Measurements from ENCODE around the gene PTPRN2.
A peak's percentile ranks its signal among the peaks of the same experiment; 100 is the strongest.

PTPRN2 gene

DNA sequence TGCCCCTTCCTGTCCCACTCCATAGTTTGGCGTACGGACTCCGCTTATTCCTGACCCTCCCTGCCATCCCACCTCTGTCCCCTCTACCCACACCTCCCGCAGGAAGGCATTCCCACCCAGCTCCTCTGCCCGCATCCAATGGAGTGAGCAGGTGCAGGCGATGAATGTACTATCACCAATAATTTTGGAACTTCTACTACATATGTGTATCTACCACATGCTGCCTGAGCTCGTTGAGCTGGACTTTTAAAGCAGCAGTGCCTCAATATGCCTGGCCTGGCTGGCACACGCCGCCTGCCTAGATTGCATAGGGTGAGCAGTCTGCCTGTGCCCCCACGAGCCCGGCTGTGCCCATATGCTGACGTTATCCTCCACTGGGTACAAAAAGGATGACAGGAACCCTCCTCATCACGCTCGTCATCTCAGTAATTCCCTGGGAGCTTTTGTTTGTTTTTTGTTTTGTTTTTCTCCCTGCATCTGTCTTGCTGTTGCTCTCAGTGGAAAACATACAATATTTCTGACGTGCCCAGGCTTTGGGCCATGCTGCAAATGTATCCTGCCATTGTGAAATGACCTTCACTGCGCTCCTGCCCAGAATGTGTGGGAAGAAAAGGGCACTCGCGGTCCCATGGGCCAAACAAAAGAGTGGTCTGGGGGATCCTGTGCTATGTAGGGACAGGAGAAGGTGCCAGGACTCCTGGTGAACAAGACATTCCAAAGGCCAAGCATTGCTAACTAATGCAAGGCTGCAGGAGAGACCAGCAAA, 302.8 kb downstream of the PTPRN2 start:
- Histone ChIP-seq H3K36me3 (replicated peaks in 1 of 2; ENCODE audit: control insufficient read depth in 2 of 2, insufficient read depth in 2 of 2, low read length in 2 of 2) (no peaks in the 10 kb centered on the region), H2BK12ac (ENCODE audit: low read length) (no peak overlapping the region), H2AFZ (ENCODE audit: low read length) (no peak overlapping the region), H3K27me3 (ENCODE audit: control insufficient read depth in 3 of 3, insufficient read depth in 3 of 3, low read depth in 1 of 3, low read length in 3 of 3) (peaks cover 0 to 9% (median 0%) of the 10 kb centered on the region in 3 experiments), H3K14ac (ENCODE audit: low read length) (no peak overlapping the region), H3K4me3 (ENCODE audit: low read length in 2 of 2) (no peak overlapping the region), H3K18ac (ENCODE audit: low read length) (peak overlapping the region; percentile 13), H3K9me3 (replicated peaks in 1 of 2; ENCODE audit: control insufficient read depth in 2 of 2, insufficient read depth in 1 of 2, low read depth in 1 of 2, low read length in 2 of 2) (peaks cover 0 to 14% of the 10 kb centered on the region in 2 donors), H2BK5ac (ENCODE audit: low read length) (no peak overlapping the region), H4K91ac (ENCODE audit: low read depth, low read length, poor library complexity) (no peak overlapping the region), H3K9ac (ENCODE audit: low read depth, low read length, poor library complexity) (no peak overlapping the region), H3K4me1 (ENCODE audit: control insufficient read depth in 2 of 2, insufficient read depth in 1 of 2, low read depth in 1 of 2, low read length in 2 of 2) (no peaks in the 10 kb centered on the region), H4K8ac (ENCODE audit: low read depth, low read length) (no peak overlapping the region), H3K4ac (ENCODE audit: low read length) (no peak overlapping the region), H3K79me1 (ENCODE audit: low read depth, low read length) (no peaks in the 10 kb centered on the region), H2BK120ac (ENCODE audit: low read depth, low read length) (no peak overlapping the region), H3K23ac (ENCODE audit: low read depth, low read length, poor library complexity) (no peak overlapping the region), H2BK15ac (ENCODE audit: low read length) (no peak overlapping the region), H3K4me2 (ENCODE audit: insufficient read depth, low read length, poor library complexity, severe bottlenecking) (no peak overlapping the region), H3K27ac (replicated peaks; ENCODE audit: low read length) (no peak overlapping the region), H2AK5ac (ENCODE audit: low read depth, low read length) (no peak overlapping the region)
- WGBS, 2 donors (ENCODE audit: extremely low coverage in 2 of 2, insufficient read length in 2 of 2, insufficient replicate concordance in 1 of 2) = no CpG with 5 or more reads among the region's 18 CpGs
- no peak for DNase-seq (ENCODE audit: low spot score)

DNA sequence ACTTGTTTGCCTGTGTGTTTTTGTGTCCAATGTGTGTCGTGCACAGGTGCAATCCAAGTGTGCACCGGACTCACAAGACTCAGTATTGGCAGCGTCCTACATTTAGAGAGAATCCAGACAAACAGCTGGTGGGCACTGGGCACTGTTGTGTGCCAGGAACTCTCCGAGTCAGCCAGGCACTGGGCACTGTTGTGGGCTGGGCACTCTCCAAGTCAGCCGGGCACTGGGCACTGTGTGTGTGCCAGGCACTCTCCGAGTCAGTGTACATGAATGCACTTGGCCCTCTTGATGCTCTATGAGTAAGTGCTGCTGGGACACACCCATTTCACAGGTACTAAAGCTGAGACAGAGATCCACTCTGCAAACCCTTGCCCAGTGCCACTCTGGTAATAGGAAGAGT, 303.5 kb downstream of the PTPRN2 start:
- Histone ChIP-seq H3K14ac (ENCODE audit: low read length) (no peak overlapping the region), H4K8ac (ENCODE audit: low read depth, low read length) (no peak overlapping the region), H4K91ac (ENCODE audit: low read depth, low read length, poor library complexity) (no peak overlapping the region), H3K4me3 (ENCODE audit: low read length in 2 of 2) (no peak overlapping the region), H3K27me3 (ENCODE audit: control insufficient read depth in 3 of 3, insufficient read depth in 3 of 3, low read depth in 1 of 3, low read length in 3 of 3) (peaks cover 0 to 9% (median 0%) of the 10 kb centered on the region in 3 experiments), H3K36me3 (replicated peaks in 1 of 2; ENCODE audit: control insufficient read depth in 2 of 2, insufficient read depth in 2 of 2, low read length in 2 of 2) (no peaks in the 10 kb centered on the region), H3K9me3 (replicated peaks in 1 of 2; ENCODE audit: control insufficient read depth in 2 of 2, insufficient read depth in 1 of 2, low read depth in 1 of 2, low read length in 2 of 2) (peaks cover 0 to 11% of the 10 kb centered on the region in 2 donors), H3K79me1 (ENCODE audit: low read depth, low read length) (no peaks in the 10 kb centered on the region), H2BK12ac (ENCODE audit: low read length) (no peak overlapping the region), H2BK15ac (ENCODE audit: low read length) (no peak overlapping the region), H2BK5ac (ENCODE audit: low read length) (no peak overlapping the region), H3K18ac (ENCODE audit: low read length) (no peak overlapping the region), H2BK120ac (ENCODE audit: low read depth, low read length) (no peak overlapping the region), H3K27ac (replicated peaks; ENCODE audit: low read length) (no peak overlapping the region), H3K4ac (ENCODE audit: low read length) (no peak overlapping the region), H2AFZ (ENCODE audit: low read length) (no peak overlapping the region), H3K23ac (ENCODE audit: low read depth, low read length, poor library complexity) (no peak overlapping the region), H2AK5ac (ENCODE audit: low read depth, low read length) (no peak overlapping the region), H3K4me1 (ENCODE audit: control insufficient read depth in 2 of 2, insufficient read depth in 1 of 2, low read depth in 1 of 2, low read length in 2 of 2) (no peaks in the 10 kb centered on the region), H3K9ac (ENCODE audit: low read depth, low read length, poor library complexity) (no peak overlapping the region), H3K4me2 (ENCODE audit: insufficient read depth, low read length, poor library complexity, severe bottlenecking) (no peak overlapping the region)
- DNase-seq (ENCODE audit: low spot score) = no peak
- WGBS, 2 donors (ENCODE audit: extremely low coverage in 2 of 2, insufficient read length in 2 of 2, insufficient replicate concordance in 1 of 2) = no CpG with 5 or more reads among the region's 6 CpGs

DNA sequence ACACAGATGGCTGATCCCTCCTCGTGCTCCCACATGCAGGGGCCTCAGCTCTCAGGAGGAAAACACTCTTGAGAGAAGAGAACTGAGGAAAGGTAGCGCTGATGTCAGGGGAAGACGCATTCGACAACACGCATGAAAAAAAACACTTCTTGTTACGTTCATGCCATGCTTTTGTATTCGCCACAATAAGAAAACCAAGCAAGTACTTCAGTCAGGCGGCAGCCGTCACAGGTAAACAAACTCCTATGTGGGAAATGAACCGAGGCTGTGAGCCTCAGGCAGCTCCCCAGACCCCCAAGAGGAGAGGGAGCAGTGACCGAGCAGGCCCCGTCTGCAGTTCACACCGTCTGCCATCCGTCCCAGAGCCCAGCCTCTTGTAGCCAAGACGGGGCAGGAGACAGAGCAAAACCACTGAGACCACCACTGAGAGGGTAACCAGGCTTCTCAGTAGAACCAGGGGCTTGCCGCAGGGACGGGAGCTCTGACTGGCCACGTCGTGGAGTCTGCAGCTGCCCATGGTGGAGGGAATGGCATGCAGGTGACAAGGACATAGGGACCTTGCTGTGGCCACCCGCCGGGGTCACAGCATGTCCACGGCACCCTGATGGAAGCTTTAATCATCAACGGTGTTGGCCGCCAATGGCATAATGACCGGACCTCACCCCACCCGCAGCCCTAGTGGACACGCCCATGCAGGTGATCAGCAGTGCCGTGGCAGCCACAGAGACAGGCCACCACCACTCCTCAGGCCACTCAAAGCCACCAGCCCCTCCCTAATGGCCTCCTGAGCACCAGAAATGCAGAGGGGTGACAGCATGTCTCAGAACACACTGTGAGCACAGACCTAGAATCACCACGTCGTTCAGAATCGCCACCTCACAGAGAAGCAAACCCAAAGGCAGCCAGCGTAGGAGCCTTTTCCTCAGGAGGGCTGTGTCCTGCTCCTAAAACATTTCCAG, 304.3 kb downstream of the PTPRN2 start:
- Histone ChIP-seq H2BK15ac (ENCODE audit: low read length) (no peak overlapping the region), H3K18ac (ENCODE audit: low read length) (peak overlapping the region; percentile 91), H2BK12ac (ENCODE audit: low read length) (no peak overlapping the region), H3K4me2 (ENCODE audit: insufficient read depth, low read length, poor library complexity, severe bottlenecking) (no peak overlapping the region), H3K4me1 (ENCODE audit: control insufficient read depth in 2 of 2, insufficient read depth in 1 of 2, low read depth in 1 of 2, low read length in 2 of 2) (no peaks in the 10 kb centered on the region), H3K4me3 (ENCODE audit: low read length in 2 of 2) (no peak overlapping the region), H4K8ac (ENCODE audit: low read depth, low read length) (no peak overlapping the region), H3K23ac (ENCODE audit: low read depth, low read length, poor library complexity) (peak overlapping the region; percentile 87), H3K27ac (replicated peaks; ENCODE audit: low read length) (no peak overlapping the region), H3K79me1 (ENCODE audit: low read depth, low read length) (no peaks in the 10 kb centered on the region), H3K27me3 (ENCODE audit: control insufficient read depth in 3 of 3, insufficient read depth in 3 of 3, low read depth in 1 of 3, low read length in 3 of 3) (peaks cover 0 to 9% (median 0%) of the 10 kb centered on the region in 3 experiments), H3K4ac (ENCODE audit: low read length) (peak overlapping the region; percentile 29), H3K9ac (ENCODE audit: low read depth, low read length, poor library complexity) (no peak overlapping the region), H2BK5ac (ENCODE audit: low read length) (no peak overlapping the region), H3K9me3 (replicated peaks in 1 of 2; ENCODE audit: control insufficient read depth in 2 of 2, insufficient read depth in 1 of 2, low read depth in 1 of 2, low read length in 2 of 2) (peaks cover 0 to 11% of the 10 kb centered on the region in 2 donors), H2BK120ac (ENCODE audit: low read depth, low read length) (no peak overlapping the region), H4K91ac (ENCODE audit: low read depth, low read length, poor library complexity) (no peak overlapping the region), H2AK5ac (ENCODE audit: low read depth, low read length) (no peak overlapping the region), H3K14ac (ENCODE audit: low read length) (peak overlapping the region; percentile 95), H3K36me3 (replicated peaks in 1 of 2; ENCODE audit: control insufficient read depth in 2 of 2, insufficient read depth in 2 of 2, low read length in 2 of 2) (no peaks in the 10 kb centered on the region), H2AFZ (ENCODE audit: low read length) (no peak overlapping the region)
- no peak for DNase-seq (ENCODE audit: low spot score)
- no CpG with 5 or more reads among the region's 32 CpGs for WGBS, 2 donors (ENCODE audit: extremely low coverage in 2 of 2, insufficient read length in 2 of 2, insufficient replicate concordance in 1 of 2)
